Measurements from ENCODE around the gene C9orf50.

- TF ChIP-seq CTCF (IDR thresholded peaks at IDR 0.05) (no peak), POLR2A (IDR thresholded peaks at IDR 0.05) (no peak)
Measured at GRCh38 chr9:129655154-129655553, 34.3 kb upstream of the C9orf50 start.
